B cell (primary cell): ENCODE data around the gene TTC34. TPM values are rescaled to one million over a fixed set of nuclear protein-coding genes. Genes with fewer than 3 reads are reported as not detected.

ENCODE experiments used
- ATAC-seq: fragments of 200-7000 bp; cut with Tn5 transposase; one replicate; pipeline ENCODE4 v1.10.0; 2021; ENCODE audit warnings: low read depth, mild to moderate bottlenecking, moderate number of reproducible peaks, moderate library complexity
- CTCF ChIA-PET: fragments of 350-600 bp; sonication (Branson Sonifier 250); formaldehyde crosslinking; loops from one replicate; lab custom pipeline; 2021; ENCODE audit warnings: antibody characterized with exemption, inconsistent platforms; lab: Charles Lee
- POLR2A ChIA-PET: fragments of 350-600 bp; sonication (Branson Sonifier 250); formaldehyde crosslinking; loops from one replicate; lab custom pipeline; 2021; ENCODE audit warnings: antibody characterized with exemption; lab: Charles Lee
- DNase-seq: peaks from one replicate; pipeline ENCODE4 v3.0.0; 2013
- H2AFZ ChIP-seq: 2 replicates; pipeline ENCODE4 v1.6.1; 2012; ENCODE audit warnings: mild to moderate bottlenecking, low read depth, low read length; ENCODE audit not compliant: insufficient read depth, poor library complexity, severe bottlenecking
- H3K27ac ChIP-seq, 2 donors: 1 replicate in 1 of 2; 2 replicates in 1 of 2; pipeline ENCODE4 v1.5.1; 2012 to 2013; ENCODE audit warnings: low read length in 2 of 2, mild to moderate bottlenecking in 2 of 2, moderate library complexity in 1 of 2
- H3K27me3 ChIP-seq, 4 experiments: fragments of 200-600 bp in 1 of 4; sonication (generic) in 1 of 4; replicated peaks in 1 of 4; 1 replicate in 2 of 4; 2 replicates in 2 of 4; pipeline versions ENCODE4 v1.6.1 to v1.7.0; 2013 to 2016; ENCODE audit warnings: low read length in 3 of 4, mild to moderate bottlenecking in 2 of 4, mixed read lengths in 1 of 4, moderate library complexity in 1 of 4; ENCODE audit not compliant: insufficient read depth in 4 of 4, control insufficient read depth in 3 of 4; ENCODE audit errors: control extremely low read depth in 1 of 4
- H3K36me3 ChIP-seq, 2 experiments: replicated peaks in 1 of 2; 1 replicate in 1 of 2; 2 replicates in 1 of 2; pipeline versions ENCODE4 v1.6.1 to v1.7.1; 2013; ENCODE audit warnings: low read length in 1 of 2; ENCODE audit not compliant: insufficient read depth in 2 of 2, control insufficient read depth in 1 of 2; ENCODE audit errors: control extremely low read depth in 1 of 2, extremely low read depth in 1 of 2
- H3K4me1 ChIP-seq, 2 donors: fragments of 200-600 bp in 1 of 2; sonication (generic) in 1 of 2; 1 replicate in 1 of 2; 2 replicates in 1 of 2; pipeline versions ENCODE4 v1.5.1 to v1.6.1; 2013 to 2017; ENCODE audit warnings: low read length in 2 of 2; ENCODE audit not compliant: control insufficient read depth in 2 of 2, insufficient read depth in 2 of 2
- H3K4me2 ChIP-seq: replicated peaks from 2 replicates; pipeline ENCODE3; 2012; ENCODE audit warnings: mild to moderate bottlenecking, low read depth, low read length; ENCODE audit not compliant: poor library complexity, severe bottlenecking
- H3K4me3 ChIP-seq, 5 experiments: fragments of 200-600 bp in 1 of 5; sonication (generic) in 1 of 5; 1 replicate in 3 of 5; 2 replicates in 2 of 5; pipeline versions ENCODE4 v1.5.1 to v1.7.0; 2011 to 2016; ENCODE audit warnings: low read length in 4 of 5, mild to moderate bottlenecking in 4 of 5, low read depth in 2 of 5, control low read depth in 1 of 5, moderate library complexity in 1 of 5; ENCODE audit not compliant: insufficient read depth in 1 of 5; ENCODE audit errors: control extremely low read depth in 1 of 5, extremely low read depth in 1 of 5
- H3K79me2 ChIP-seq: fragments of 200-600 bp; sonication (generic); one replicate; pipeline ENCODE4 v1.6.0; 2016; ENCODE audit warnings: low read length; ENCODE audit not compliant: control insufficient read depth, insufficient read depth
- H3K9ac ChIP-seq: fragments of 200-600 bp; sonication (generic); 2 replicates; pipeline ENCODE4 v1.6.1; 2017; ENCODE audit warnings: mild to moderate bottlenecking, low read length, moderate library complexity
- H3K9me3 ChIP-seq, 3 donors: one replicate each; pipeline versions ENCODE4 v1.6.1 to v1.7.1; 2013; ENCODE audit warnings: low read length in 2 of 3; ENCODE audit not compliant: control insufficient read depth in 2 of 3, insufficient read depth in 1 of 3; ENCODE audit errors: control extremely low read depth in 1 of 3
- H4K20me1 ChIP-seq: 2 replicates; pipeline ENCODE4 v1.6.0; 2012; ENCODE audit warnings: mild to moderate bottlenecking, low read length; ENCODE audit not compliant: insufficient read depth, control insufficient read depth, poor library complexity, severe bottlenecking
- H3K27ac Mint-ChIP-seq: one replicate; pipeline ENCODE4 v1.8.0; 2021; ENCODE audit warnings: mixed read lengths
- H3K27me3 Mint-ChIP-seq: one replicate; pipeline ENCODE4 v1.8.0; 2021; ENCODE audit warnings: mixed read lengths
- H3K4me1 Mint-ChIP-seq: one replicate; pipeline ENCODE4 v1.8.0; 2021; ENCODE audit warnings: mixed read lengths
- H3K4me3 Mint-ChIP-seq: one replicate; pipeline ENCODE4 v1.8.0; 2021; ENCODE audit warnings: mixed read lengths
- H3K9me3 Mint-ChIP-seq: one replicate; pipeline ENCODE4 v1.8.0; 2022; ENCODE audit warnings: mixed read lengths; ENCODE audit not compliant: insufficient read depth
- EZH2 ChIP-seq: IDR thresholded peaks from 2 replicates; pipeline ENCODE4 v1.6.1; 2012; ENCODE audit warnings: borderline replicate concordance, low read depth, mild to moderate bottlenecking, moderate library complexity, low read length; ENCODE audit not compliant: insufficient read depth, poor library complexity, severe bottlenecking
- WGBS: methylation state at CpG from one replicate; pipeline ENCODE4 v1.1.5; 2013; ENCODE audit warnings: missing lambda C conversion rate; ENCODE audit not compliant: insufficient coverage; 5-methylcytosine and 5-hydroxymethylcytosine counted together
- intact Hi-C: fragments of 100-400 bp; cut with micrococcal nuclease; formaldehyde crosslinking; loops from one replicate; pipeline ENCODE4 v1.10.0; 2022
- polyA plus RNA-seq: library from polyadenylated mRNA; depleted of rRNA; stranded (reverse); fragments of >200 nt; gene quantifications from 2 replicates; pipeline ENCODE4 v1.2.3, GENCODE V29; 2012
- total RNA-seq, 2 donors: library from RNA; stranded (reverse); fragments of 120-200 nt in 1 of 2; gene quantifications; 1 replicate in 1 of 2; 2 replicates in 1 of 2; pipeline versions ENCODE4 v1.2.3 to v1.2.4, GENCODE V29; 2013 to 2022

Gene TTC34
- total and polyA plus RNA-seq, 2 donors (not counting 1 experiment from before 2014, with no cell fraction given): 2.1 to 8.1 TPM

DNA sequence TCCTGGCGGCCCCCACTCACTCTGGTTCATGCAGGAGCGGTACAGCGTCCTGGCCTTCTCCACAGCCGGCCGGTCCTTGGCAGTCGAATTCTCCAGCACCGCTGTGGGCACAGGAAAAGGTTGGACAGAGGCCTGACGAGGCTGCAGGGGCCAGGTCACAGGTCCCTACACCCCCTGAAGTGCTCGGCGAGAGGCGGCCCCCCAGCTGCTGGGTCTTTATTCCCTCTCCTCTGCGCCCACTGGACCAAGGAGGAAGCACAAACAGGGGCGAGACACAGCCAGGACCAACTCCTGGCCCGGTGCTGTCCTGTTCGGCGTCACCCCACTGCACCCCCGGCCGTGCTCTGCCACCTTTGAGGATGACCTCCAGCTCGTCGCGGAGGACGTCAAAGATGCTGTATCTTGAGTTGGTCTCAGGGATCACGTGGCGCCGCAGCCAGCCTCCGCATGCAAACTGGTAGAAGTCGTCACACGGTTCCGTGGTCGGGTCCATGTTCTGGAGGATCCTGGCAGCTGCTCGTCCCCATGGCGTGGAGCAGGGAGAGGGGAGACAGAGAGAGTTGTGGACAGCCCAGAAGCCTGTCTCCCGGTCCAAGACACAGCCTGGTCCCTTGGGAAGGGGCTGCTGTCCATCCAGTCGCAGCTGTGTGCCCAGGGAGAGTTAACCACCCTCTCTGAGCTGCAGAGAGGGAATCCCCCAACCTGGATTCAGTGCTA lies 192.0 kb downstream of the TTC34 start:
- Histone ChIP-seq H3K27ac (no peak overlapping the region), H3K4me1 (no peaks in the 10 kb centered on the region), H3K4me2 (no peak overlapping the region), H3K27me3 (peaks cover 0 to 22% (median 3%) of the 10 kb centered on the region in 4 experiments), H3K4me3 (no peak overlapping the region), H3K79me2 (no peaks in the 10 kb centered on the region), H3K36me3 (no peaks in the 10 kb centered on the region), H2AFZ (no peak overlapping the region), H3K9ac (no peak overlapping the region), H3K9me3 (peaks cover 2 to 16% (median 7%) of the 10 kb centered on the region in 3 donors), H4K20me1 (no peaks in the 10 kb centered on the region)
- peaks cover 11% of the 10 kb centered on the region for H3K9me3 Mint-ChIP-seq
- ATAC-seq (no peak), DNase-seq (no peak)
- 91% methylated on average over 34 of the region's 34 CpGs for WGBS
- intact Hi-C loops: no loop called here
- ChIA-PET POLR2A (interaction anchor here (0.6 kb wide), 1 partner anchor 24 kb away, joined by 3 read pairs; no protein-coding TSS in a partner anchor), CTCF (no interaction called here)
- TF ChIP-seq EZH2: no peak
- H3K27me3 Mint-ChIP-seq: peaks cover 20% of the 10 kb centered on the region
- H3K4me1 Mint-ChIP-seq: no peaks in the 10 kb centered on the region
- no peak overlapping the region for H3K27ac Mint-ChIP-seq
- no peak overlapping the region for H3K4me3 Mint-ChIP-seq

DNA sequence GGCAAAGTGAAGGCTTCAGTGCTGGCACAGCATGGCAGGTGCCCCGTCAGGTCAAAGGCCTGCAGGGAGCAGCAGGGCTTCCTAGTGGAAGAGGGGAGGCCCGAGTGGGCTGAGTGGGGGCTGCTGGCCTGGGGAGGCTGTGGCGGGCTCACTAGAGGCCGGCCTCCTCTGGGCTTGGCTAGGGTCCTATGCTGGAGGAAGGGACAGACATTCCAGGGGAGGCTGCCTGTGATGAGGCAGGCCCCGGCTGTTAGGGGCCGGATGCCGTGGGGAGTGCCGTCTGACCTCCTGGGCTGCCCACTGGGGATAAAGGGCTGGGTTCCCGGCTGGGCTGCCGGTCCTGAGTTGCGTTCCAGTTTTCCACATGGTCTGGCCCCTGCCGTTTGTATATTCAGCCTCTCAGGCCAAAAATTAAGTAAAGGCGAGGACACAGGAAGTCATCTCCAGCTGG lies 193.8 kb downstream of the TTC34 start:
- peaks cover 8% of the 10 kb centered on the region for H3K27me3 Mint-ChIP-seq
- Histone ChIP-seq H3K27me3 (peaks cover 0 to 24% (median 0%) of the 10 kb centered on the region in 4 experiments), H3K4me3 (no peak overlapping the region), H3K27ac (no peak overlapping the region), H3K4me2 (no peak overlapping the region), H3K9me3 (peaks cover 0 to 6% (median 0%) of the 10 kb centered on the region in 3 donors), H3K9ac (no peak overlapping the region), H3K4me1 (no peaks in the 10 kb centered on the region), H4K20me1 (no peaks in the 10 kb centered on the region), H2AFZ (no peak overlapping the region), H3K79me2 (no peaks in the 10 kb centered on the region), H3K36me3 (no peaks in the 10 kb centered on the region)
- H3K4me3 Mint-ChIP-seq: no peak overlapping the region
- DNase-seq: no peak
- ATAC-seq: no peak
- intact Hi-C loops: no loop called here
- ChIA-PET POLR2A (no interaction called here), CTCF (no interaction called here)
- H3K4me1 Mint-ChIP-seq: no peaks in the 10 kb centered on the region
- WGBS: 85% methylated on average over 12 of the region's 13 CpGs
- H3K27ac Mint-ChIP-seq: no peak overlapping the region
- peaks cover 4% of the 10 kb centered on the region for H3K9me3 Mint-ChIP-seq
- TF ChIP-seq EZH2: no peak
